ENCODE data around the gene NFKB2. TPM values are rescaled to one million over a fixed set of nuclear protein-coding genes. Genes with fewer than 3 reads are reported as not detected.

The NFKB2 gene
- total and polyA plus RNA-seq, 4 donors = 34.6 to 114 (median 50.5) TPM

GRCh38 chr10:102368077-102368476 is 27.4 kb upstream of the NFKB2 start:
- no peak overlapping the region for H3K9ac ChIP-seq (ENCODE audit: insufficient read depth in 1 of 2, low read length in 2 of 2)
- ATAC-seq (ENCODE audit: insufficient read depth, low FRiP score) = peak; percentile 62
- peaks cover 56 to 63% (median 62%) of the 10 kb centered on the region in 4 donors for H3K36me3 ChIP-seq (ENCODE audit: control insufficient read depth in 4 of 4, insufficient read depth in 4 of 4, low read length in 4 of 4)
- H3K27ac ChIP-seq (ENCODE audit: low read depth in 1 of 2, low read length in 1 of 2) = peak overlapping the region in 1 of 2 donors; percentile 0
- H3K27me3 ChIP-seq (ENCODE audit: control insufficient read depth in 3 of 3, insufficient read depth in 3 of 3, low read length in 2 of 3) = no peaks in the 10 kb centered on the region
- no peaks in the 10 kb centered on the region for H3K4me1 ChIP-seq (ENCODE audit: control insufficient read depth in 5 of 5, insufficient read depth in 5 of 5, low read length in 5 of 5)
- peaks cover 0 to 6% (median 3%) of the 10 kb centered on the region in 4 donors for H3K9me3 ChIP-seq (ENCODE audit: control insufficient read depth in 4 of 4, insufficient read depth in 3 of 4, low read length in 3 of 4)
- DNase-seq = no peak
- TF ChIP-seq CTCF (IDR thresholded peaks at IDR 0.05; ENCODE audit: control extremely low read depth, extremely low read depth) = no peak
- WGBS, 2 donors = 66 to 96% methylated on average over 3 of the region's 3 CpGs
- H3K4me3 ChIP-seq = no peak overlapping the region

GRCh38 chr10:102371295-102371694 is 24.2 kb upstream of the NFKB2 start:
- Histone ChIP-seq H3K4me3 (no peak overlapping the region), H3K36me3 (ENCODE audit: control insufficient read depth in 4 of 4, insufficient read depth in 4 of 4, low read length in 4 of 4) (peaks cover 50 to 66% (median 59%) of the 10 kb centered on the region in 4 donors), H3K9ac (ENCODE audit: insufficient read depth in 1 of 2, low read length in 2 of 2) (no peak overlapping the region), H3K27me3 (ENCODE audit: control insufficient read depth in 3 of 3, insufficient read depth in 3 of 3, low read length in 2 of 3) (no peaks in the 10 kb centered on the region), H3K4me1 (ENCODE audit: control insufficient read depth in 5 of 5, insufficient read depth in 5 of 5, low read length in 5 of 5) (no peaks in the 10 kb centered on the region), H3K27ac (ENCODE audit: low read depth in 1 of 2, low read length in 1 of 2) (no peak overlapping the region), H3K9me3 (ENCODE audit: control insufficient read depth in 4 of 4, insufficient read depth in 3 of 4, low read length in 3 of 4) (peaks cover 0 to 6% (median 4%) of the 10 kb centered on the region in 4 donors)
- ATAC-seq (ENCODE audit: insufficient read depth, low FRiP score) (no peak), DNase-seq (no peak)
- TF ChIP-seq CTCF (IDR thresholded peaks at IDR 0.05; ENCODE audit: control extremely low read depth, extremely low read depth) = no peak
- WGBS, 2 donors = 96 to 98% methylated on average over 2 of the region's 2 CpGs

- ATAC-seq (ENCODE audit: insufficient read depth, low FRiP score) = no peak
- Histone ChIP-seq H3K27ac (ENCODE audit: low read depth in 1 of 2, low read length in 1 of 2) (no peak overlapping the region), H3K4me1 (ENCODE audit: control insufficient read depth in 5 of 5, insufficient read depth in 5 of 5, low read length in 5 of 5) (no peaks in the 10 kb centered on the region), H3K4me3 (no peak overlapping the region), H3K9me3 (ENCODE audit: control insufficient read depth in 4 of 4, insufficient read depth in 3 of 4, low read length in 3 of 4) (peaks cover 0 to 6% (median 4%) of the 10 kb centered on the region in 4 donors), H3K27me3 (ENCODE audit: control insufficient read depth in 3 of 3, insufficient read depth in 3 of 3, low read length in 2 of 3) (no peaks in the 10 kb centered on the region), H3K9ac (ENCODE audit: insufficient read depth in 1 of 2, low read length in 2 of 2) (no peak overlapping the region), H3K36me3 (ENCODE audit: control insufficient read depth in 4 of 4, insufficient read depth in 4 of 4, low read length in 4 of 4) (peaks cover 24 to 53% (median 45%) of the 10 kb centered on the region in 4 donors)
- no peak for TF ChIP-seq CTCF (IDR thresholded peaks at IDR 0.05; ENCODE audit: control extremely low read depth, extremely low read depth)
- DNase-seq = no peak
- 89 to 90% methylated on average over 7 of the region's 7 CpGs for WGBS, 2 donors
These were observed 20.3 kb upstream of the NFKB2 start for GRCh38 chr10:102375250-102375649.

GRCh38 chr10:102375867-102376266 is 19.6 kb upstream of the NFKB2 start:
- 87 to 98% methylated on average over 2 of the region's 2 CpGs for WGBS, 2 donors
- TF ChIP-seq CTCF (IDR thresholded peaks at IDR 0.05; ENCODE audit: control extremely low read depth, extremely low read depth) = no peak
- DNase-seq = no peak

More at GRCh38 chr10:102375867-102376266, 19.6 kb upstream of the NFKB2 start:
- H3K4me1 ChIP-seq (ENCODE audit: control insufficient read depth in 5 of 5, insufficient read depth in 5 of 5, low read length in 5 of 5) = no peaks in the 10 kb centered on the region
- no peak overlapping the region for H3K27ac ChIP-seq (ENCODE audit: low read depth in 1 of 2, low read length in 1 of 2)
- H3K9ac ChIP-seq (ENCODE audit: insufficient read depth in 1 of 2, low read length in 2 of 2) = no peak overlapping the region
- no peak overlapping the region for H3K4me3 ChIP-seq
- ATAC-seq (ENCODE audit: insufficient read depth, low FRiP score) = no peak
- peaks cover 0 to 3% (median 2%) of the 10 kb centered on the region in 4 donors for H3K9me3 ChIP-seq (ENCODE audit: control insufficient read depth in 4 of 4, insufficient read depth in 3 of 4, low read length in 3 of 4)
- peaks cover 22 to 53% (median 42%) of the 10 kb centered on the region in 4 donors for H3K36me3 ChIP-seq (ENCODE audit: control insufficient read depth in 4 of 4, insufficient read depth in 4 of 4, low read length in 4 of 4)
- no peaks in the 10 kb centered on the region for H3K27me3 ChIP-seq (ENCODE audit: control insufficient read depth in 3 of 3, insufficient read depth in 3 of 3, low read length in 2 of 3)

Measured in lung (tissue), 12 donors.